HG02852 (cell line): Measurements from ENCODE around the gene NKX6-2.

Experiments
- ATAC-seq: cut with Tn5 transposase; IDR thresholded peaks from one replicate; pipeline ENCODE4 v1.9.1; 2021; ENCODE audit warnings: mild to moderate bottlenecking, moderate library complexity; ENCODE audit not compliant: unreplicated experiment

The NKX6-2 gene

DNA sequence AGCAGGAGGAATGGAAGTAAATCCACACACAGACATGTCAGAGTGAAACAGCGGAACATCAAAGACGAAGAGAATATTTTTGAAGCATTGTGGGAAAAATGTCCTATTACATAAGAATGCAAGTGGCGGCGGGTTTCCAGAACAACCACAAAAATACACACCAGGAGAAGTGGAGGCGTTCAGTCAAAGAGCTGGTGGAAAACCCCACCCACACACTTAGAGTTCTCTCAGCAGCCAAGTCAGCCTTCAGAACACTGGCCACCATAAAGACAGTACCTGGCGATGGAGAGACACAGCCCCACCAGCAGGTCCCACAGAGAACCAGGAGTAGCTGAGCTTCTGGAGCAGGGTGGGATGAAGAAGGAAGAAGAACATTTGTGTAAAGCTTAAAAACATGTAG, 23.7 kb downstream of the NKX6-2 start:
- no peak for ATAC-seq

DNA sequence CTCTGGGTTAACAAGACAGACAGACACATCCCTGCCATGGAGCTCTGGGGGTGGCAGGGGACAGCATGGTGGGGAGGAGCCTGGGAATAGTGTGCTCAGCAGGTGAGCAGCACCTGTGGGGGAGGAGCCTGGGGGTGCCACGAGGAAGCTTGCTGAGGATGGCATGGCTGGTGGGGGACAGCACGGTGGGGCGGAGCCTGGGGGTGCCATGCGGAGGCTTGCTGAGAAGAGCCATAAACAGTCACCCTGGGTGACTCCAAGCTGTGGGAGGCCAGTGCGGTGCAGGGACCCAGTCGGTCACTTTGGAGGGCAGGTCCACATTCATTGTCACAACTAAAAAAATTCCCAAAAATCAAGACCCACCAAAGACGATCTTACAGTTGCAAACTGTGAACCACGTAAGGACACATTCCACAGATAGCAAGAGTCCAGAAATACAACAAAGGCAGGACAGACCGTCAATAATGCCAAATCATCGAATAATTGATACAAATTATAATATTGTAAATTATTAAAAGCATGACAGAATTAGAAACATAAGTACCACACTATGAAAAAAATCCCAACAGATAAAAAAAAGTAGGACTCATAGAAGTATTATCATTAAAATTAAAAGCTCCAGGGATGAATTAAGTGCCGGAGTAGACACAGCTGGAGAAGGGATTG, 24.4 kb downstream of the NKX6-2 start:
- no peak for ATAC-seq

DNA sequence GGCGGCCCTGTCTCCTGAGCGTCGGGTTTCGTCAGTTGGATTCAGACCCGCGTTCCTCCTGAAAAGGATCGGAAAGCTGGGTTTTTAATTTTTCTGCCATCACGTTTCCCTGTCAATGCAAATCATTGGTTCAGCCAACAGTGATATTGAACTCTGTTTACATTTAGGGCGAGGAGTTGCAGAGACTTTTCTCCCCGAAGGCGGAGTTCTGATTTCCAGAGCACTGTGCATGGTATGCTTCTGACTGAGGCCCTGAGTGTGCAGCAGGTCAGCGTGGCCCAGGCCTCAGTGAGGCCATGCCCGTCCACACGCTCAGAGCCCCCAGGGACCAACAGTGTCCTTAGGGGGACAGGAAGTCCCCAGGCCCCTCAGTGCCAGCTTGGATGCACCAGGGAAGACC, 27.1 kb downstream of the NKX6-2 start:
- ATAC-seq: no peak

DNA sequence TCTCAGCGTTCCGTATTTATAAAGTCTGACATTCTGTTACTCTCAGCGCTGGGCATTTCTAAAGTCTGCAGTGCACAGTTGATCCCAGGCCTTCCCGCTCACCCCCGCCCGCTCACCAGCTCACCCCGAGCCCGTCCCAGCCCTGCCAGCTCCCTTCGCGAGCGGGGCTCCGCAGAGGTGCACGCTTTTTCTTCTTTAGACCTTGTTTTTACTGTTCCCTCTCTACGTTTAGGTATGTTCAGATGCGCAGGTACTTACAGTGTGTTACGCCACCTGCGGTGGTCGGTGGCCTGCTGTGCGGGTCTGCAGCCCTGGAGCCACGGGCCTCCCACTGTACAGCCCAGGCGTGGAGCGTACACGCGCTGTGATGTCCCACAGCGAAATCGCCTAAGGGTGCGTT, 28.8 kb downstream of the NKX6-2 start:
- ATAC-seq: no peak

DNA sequence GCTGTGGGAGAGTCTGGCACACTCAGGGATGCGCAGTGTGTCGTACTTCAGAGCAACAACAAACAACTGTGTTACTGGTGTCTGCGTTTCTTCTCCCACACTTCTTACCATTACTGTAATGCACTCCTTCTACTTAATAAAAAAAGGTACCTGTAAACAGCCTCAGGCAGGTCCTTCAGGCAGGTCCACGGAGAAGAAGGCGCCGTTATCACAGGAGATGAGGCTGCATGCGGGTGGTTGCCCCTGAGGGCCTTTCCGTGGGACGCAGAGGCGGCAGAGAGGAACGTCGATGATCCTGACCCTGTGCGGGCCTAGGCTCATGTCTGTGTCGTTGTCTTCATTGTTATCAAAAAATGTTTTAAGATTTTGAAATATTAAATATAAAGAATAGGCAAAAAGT, 29.4 kb downstream of the NKX6-2 start:
- no peak for ATAC-seq

DNA sequence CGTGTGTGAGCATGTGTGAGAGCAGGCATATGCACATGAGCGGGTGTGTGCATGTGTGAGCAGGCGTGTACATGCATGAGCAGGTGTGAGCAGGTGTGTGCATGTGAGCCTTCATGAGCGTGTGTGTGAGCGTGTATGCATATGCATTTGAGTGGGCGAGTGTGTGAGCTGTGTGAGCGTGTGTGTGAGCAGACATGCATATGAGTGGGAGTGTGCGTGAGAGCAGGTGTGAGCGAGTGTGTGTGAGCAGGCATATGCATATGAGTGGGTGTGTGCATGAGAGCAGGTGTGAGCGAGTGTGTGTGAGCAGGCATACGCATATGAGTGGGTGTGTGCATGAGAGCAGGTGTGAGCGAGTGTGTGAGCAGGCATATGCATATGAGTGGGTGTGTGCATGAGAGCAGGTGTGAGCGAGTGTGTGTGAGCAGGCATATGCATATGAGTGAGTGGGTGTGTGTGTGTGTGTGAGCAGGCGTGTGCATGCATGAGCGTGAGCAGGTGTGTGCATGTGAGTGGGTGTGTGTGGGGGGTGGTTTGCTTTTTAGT, 30.7 kb downstream of the NKX6-2 start:
- no peak for ATAC-seq

DNA sequence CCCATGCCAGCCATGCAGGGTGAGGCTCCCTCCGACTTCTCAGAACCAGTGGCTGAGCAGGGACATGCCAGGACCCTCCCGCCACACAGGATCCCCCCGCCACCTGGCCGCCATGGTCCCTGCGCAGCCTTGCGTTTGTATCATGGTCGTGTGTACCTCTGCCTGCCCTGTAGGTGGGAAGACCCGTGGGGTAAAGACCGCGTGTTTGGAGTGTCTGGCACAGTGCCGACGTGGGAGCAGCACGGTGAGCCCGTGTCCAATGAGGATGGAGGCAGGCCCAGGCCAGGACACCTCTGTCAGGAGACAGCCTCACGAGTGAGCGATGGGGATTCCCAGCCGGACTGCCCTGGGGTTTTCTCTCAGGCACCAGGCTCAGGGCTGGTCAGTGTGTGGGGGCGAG, 31.9 kb downstream of the NKX6-2 start:
- no peak for ATAC-seq

DNA sequence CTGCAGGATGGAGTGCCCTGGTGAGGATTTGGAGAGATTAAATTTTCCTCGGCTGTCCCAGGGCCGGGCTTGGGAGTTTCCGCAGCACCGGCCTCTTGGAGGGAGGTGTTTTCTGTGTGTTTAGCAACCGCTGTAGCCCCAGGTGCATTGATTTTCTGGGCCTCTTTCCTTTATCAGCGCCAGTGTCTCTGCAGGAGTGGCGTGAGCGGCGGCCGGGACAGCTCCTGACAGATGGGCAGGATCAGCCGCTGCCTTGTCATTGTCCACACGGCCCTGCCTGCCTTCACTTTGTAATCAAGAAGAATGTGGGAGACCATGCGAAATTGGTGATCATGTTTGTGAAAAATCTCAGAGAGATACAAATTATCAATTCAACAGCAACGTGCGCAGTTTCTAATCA, 32.4 kb downstream of the NKX6-2 start:
- ATAC-seq: no peak

DNA sequence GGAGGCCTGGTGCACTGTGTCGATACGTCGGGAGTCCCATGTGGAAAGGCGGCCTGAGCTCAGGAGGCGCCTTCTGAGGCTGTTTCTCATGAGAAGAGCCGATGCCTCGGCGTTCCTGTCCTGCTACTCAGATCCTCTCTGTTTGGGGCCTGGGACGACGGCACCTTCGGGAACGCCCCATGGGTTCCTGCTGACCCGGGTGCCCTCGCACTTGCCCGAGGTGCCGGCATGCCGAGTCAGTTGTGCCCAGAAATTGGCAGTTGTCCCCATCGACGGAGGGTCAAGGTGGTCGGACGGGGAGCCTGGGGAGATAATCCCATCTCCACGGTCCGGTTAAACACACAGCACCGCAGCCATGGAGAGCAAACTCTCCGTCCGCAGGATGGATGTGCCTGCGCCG, 33.0 kb downstream of the NKX6-2 start:
- no peak for ATAC-seq

DNA sequence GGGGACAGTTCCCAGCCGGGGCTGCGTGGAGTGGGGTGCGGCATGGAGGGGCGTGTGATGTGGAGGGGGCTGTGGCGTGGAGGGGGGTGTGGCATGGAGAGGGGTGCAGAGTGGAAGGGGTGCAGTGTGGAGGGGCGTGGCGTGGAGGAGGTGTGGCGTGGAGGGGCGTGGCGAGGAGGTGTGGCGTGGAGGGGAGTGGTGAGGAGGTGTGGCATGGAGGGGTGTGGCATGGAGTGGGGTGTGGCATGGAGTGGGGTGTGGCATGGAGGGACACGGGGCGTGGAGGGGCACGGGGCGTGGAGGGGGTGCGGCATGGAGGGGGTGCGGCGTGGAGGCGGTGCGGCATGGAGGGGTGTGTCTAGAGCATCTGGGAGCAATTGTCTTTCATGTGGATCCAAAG, 33.6 kb downstream of the NKX6-2 start:
- ATAC-seq: no peak

DNA sequence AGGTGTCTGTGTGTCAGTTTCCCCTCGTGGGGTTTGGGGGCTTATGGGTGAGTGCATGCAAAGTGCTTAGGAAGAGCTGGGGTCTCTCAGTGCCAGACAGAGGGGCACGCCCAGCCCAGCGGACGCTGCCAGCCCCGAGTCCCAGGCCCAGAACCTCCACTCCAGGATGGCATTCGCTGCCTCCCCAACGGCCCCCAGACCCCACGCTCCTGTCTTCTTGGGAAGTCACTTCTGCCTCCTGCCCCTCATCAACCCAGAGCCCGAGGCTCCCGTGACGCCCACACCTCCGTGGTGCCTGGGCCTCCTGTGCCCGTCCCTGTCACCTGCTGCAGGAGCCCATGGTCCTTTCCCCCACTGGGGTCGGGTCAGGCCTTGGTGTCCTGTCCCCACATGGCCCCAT, 35.0 kb downstream of the NKX6-2 start:
- no peak for ATAC-seq

DNA sequence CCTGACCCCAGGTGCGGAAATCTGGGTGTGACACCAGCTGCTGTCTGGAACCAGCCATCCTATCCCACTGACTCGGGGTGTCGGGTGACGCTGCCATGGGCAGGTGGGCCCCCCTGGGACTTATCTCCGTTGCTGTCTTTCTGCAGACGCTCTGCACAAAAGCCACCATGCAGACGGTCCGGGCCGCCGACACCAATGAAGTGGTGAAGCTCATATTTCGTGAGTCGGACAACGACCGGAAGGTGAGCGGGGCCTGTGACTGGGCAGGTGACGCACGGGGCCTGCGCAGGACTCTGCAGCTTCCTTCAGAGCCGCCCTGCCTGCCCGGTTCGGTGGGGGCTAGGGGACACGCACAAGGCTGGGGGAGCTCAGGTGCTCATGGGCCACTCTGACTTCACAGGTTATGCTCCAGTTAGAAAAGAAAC, 36.6 kb downstream of the NKX6-2 start:
- no peak for ATAC-seq

DNA sequence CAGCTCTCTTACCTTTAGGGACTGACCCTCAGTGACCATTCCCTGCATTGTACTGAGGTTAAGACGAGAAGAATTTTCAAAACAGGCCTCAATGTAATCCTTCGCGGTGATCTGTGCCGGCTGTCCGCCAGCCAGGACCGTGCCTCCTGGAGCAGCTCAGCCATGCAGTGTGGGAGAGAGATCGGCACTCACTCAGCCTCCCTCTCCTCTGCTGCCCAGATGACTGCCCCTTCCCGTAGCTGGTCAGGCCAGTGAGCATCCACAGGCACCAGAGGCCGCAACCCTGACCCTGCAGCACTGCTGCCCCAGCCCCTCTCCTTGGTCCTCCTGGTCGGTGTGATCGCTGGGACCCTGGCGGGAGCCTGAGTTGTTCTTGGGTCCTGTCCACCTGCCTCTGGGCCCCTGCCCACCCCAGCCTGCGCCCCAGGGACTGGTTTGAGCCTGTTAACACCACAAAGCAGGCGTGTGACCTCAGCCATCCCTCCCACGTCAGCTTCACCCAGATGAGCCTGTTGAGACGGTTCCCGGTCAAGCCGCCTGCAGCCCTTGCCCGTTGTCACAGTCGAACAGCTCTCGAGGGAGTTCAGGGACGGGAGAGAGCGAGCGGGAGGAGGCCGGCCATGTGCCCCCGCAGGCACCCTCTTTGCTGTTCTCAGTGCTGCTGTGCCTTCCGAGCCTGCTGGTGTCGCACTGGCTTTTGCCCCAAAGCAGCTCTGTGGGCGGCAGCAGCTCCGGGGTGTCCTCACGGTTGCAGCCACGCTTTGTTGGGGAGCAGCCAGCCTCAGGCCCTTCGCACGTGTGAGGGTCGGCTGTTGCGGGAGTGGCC, 37.2 kb downstream of the NKX6-2 start:
- ATAC-seq: no peak

DNA sequence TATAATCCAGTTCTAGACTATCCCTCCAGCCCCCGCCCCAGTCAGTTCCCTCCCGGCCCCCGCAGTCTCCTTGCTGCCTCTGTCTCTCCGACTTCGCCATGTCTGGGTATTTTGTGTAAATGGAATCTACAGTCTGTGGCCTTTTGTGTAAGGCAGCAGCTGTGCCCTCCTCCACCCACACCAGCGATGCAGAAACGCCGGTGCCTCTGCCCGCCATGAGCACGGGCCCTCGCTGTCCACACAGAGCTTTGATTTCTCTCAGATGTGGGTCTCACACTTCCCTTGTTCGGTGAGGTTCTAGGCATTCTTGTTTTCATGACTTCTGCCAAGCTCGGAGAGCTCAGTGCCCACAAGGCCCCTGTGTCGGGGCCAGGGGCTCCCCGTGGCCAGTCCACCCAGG, 37.8 kb downstream of the NKX6-2 start:
- no peak for ATAC-seq

DNA sequence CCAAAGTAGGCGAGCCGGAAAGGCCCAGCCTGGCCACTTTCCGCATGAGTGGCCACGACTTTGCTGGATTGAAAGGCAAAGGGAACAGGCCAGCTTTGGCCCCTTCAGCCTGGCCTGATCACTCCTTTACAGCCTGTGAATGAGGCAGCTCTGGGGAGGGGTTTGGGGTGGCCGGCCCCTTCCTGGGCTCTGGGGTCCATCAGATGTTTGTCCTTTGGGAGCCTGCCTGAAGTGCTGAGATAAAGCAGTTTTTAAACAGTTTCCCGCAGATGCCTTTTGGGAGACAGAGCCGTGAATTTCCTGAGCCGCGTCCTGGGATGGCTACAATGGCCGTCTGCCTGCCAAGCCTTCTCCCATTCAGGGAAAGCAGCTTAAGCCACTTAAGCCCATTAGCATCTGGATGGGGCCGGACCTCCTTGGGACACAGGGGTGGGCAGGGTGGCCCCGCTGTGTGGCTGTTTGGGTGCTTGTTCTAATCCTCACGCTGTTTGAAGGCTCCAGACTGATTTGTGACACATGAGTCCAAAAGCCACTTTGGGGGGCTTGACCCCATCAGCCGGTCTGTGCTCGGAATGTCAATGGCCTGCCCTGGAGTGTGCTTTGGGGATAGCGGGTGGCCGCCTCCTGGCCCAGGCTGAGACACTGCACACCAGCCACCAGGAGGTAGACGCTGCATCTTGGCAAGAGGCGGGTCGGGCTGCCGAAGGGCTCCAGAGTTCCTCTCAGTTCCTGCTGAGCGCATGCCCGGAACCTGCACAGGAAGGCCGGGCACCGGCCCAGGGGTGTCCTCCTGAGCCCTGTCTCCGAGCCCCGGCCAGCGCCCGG, 38.9 kb downstream of the NKX6-2 start:
- ATAC-seq: no peak

DNA sequence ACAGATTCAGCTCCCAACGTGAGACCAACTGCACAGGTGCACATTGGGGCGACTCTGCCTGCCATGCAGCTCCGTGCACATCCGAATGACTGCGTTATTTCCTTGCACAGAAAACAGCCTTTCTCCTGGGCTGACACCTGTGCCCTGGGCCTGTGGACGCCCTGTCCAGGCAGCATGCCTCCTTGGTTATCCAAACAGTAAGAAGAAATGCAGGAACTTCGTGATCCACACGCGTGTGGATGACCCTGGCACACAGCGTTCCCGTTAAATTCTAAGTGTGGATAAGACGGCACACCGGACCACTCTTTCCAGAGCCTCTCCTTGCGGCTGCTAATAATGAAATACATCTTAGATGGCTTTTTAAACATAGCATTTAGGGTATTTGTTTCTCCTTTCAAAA, 39.6 kb downstream of the NKX6-2 start:
- ATAC-seq: no peak

DNA sequence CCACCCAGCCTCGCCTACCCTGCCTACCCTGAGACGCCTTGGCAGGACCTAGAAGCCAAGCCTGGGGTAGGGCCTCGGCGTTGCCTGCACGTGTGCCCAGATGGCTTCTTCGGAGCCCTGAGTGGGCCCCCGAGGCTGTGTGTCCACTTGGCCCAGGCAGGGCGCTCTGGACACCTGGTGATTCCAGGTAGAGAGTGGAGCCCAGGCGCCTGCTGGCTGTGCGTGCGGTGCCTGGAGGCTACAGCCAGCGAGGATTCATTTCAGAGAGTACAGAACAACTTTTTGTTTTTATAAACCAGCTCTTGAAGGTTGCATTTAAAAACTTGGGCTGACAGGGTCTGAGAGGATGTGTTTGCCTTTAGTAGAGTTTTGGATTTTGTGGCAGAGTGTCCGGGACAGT, 40.0 kb downstream of the NKX6-2 start:
- ATAC-seq: no peak

DNA sequence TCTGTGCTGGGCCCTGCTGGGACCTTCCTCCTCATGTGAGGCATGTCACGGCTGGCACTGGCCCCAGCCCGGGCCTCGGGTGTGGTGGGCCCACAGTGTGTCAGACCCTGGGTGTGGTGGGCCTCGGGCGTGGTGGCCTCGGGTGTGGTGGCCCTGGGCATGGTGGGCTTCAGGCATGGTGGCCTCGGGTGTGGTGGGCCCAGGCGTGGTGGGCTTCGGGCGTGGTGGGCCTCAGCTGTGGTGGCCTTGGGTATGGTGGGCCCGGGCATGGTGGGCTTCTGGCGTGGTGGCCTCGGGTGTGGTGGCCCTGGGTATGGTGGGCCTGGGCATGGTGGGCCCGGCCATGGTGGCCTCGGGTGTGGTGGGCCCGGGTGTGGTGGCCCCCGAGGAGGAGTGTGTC, 40.4 kb downstream of the NKX6-2 start:
- no peak for ATAC-seq

DNA sequence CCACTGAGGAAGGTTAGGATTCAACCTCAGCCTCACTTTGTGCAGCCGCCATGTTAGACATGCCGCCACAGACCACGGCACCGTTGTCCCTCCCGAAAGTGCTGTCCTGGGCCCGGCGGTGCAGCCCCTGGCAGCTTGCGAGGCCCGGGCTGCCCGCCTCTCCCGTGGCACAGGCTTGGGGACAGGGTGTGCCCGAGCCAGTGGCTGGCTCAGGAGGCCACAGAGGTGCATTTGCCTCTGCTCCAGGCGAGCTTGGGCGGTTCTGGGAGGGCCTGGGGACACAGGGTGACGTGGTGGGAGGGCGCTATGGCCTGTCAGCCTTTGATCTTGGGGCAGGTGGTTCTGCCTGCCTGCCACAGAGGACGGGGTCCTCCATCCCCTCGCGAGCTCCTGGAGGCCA, 41.1 kb downstream of the NKX6-2 start:
- ATAC-seq: no peak

DNA sequence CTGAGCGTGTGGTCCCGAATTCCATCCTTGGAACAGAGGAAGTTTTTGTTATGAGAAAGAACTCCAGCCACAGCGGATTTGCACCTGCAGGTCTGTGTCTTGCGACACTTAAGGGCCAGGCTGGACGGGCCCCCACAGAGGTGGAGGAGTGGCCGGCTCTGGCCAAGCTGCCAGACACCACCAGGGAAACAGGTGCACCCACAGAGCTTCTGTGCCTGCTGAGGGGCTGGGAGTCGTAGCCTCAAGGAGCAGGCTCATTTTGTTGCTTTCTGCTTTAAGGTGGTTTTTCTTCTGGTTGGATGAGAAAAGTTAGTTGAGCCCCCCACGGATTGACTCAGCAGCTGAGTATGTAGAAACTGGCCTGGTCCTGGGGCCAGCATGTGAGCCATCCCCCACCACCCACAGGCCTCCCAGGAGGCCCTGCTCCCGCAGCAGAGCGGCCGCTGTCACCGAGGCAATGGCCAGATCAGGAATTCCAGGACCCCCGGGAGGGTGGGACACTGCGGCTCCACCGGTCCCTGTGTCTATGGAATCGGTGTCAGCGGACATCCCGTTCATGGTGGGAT, 41.9 kb downstream of the NKX6-2 start:
- ATAC-seq: no peak
